Skeletal muscle cell (primary cell): ENCODE results near the gene KCNS1.

Source experiments
- DNase-seq: peaks from one replicate; pipeline ENCODE4 v3.0.0-alpha.2; 2010; ENCODE audit warnings: low read depth
- H3K4me3 ChIP-seq: 2 replicates; pipeline ENCODE4 v1.5.1; 2011; ENCODE audit warnings: low read depth, mild to moderate bottlenecking, control low read depth, low read length, moderate library complexity

KCNS1 gene

GRCh38 chr20:45111285-45111684, 10.4 kb upstream of the KCNS1 start:
- no peak for DNase-seq
- no peak overlapping the region for H3K4me3 ChIP-seq

- H3K4me3 ChIP-seq: no peak overlapping the region
- no peak for DNase-seq
Observed at GRCh38 chr20:45110301-45110700, 9.4 kb upstream of the KCNS1 start.

- DNase-seq: no peak
Observed at GRCh38 chr20:45109634-45110033, 8.7 kb upstream of the KCNS1 start.

GRCh38 chr20:45105317-45105716, 4.4 kb upstream of the KCNS1 start:
- no peak overlapping the region for H3K4me3 ChIP-seq
- DNase-seq: no peak

More at GRCh38 chr20:45109634-45110033, 8.7 kb upstream of the KCNS1 start:
- no peak overlapping the region for H3K4me3 ChIP-seq

GRCh38 chr20:45104786-45105185, 3.9 kb upstream of the KCNS1 start:
- peak; percentile 79 for DNase-seq
- no peak overlapping the region for H3K4me3 ChIP-seq

- H3K4me3 ChIP-seq: no peak overlapping the region
- no peak for DNase-seq
Observed at GRCh38 chr20:45103072-45103471, 2.1 kb upstream of the KCNS1 start.

- H3K4me3 ChIP-seq: no peak overlapping the region
- no peak for DNase-seq
Observed at GRCh38 chr20:45101333-45101850, 465 bp upstream of the KCNS1 start.

GRCh38 chr20:45098103-45098773, 2.7 kb downstream of the KCNS1 start:
- no peak for DNase-seq
- peak overlapping the region; percentile 35 for H3K4me3 ChIP-seq

GRCh38 chr20:45097485-45098102, 3.3 kb downstream of the KCNS1 start:
- peak overlapping the region; percentile 35 for H3K4me3 ChIP-seq
- DNase-seq: no peak

GRCh38 chr20:45096781-45097180, 4.1 kb downstream of the KCNS1 start:
- DNase-seq: no peak
- no peak overlapping the region for H3K4me3 ChIP-seq

GRCh38 chr20:45095805-45096238, 5.1 kb downstream of the KCNS1 start:
- no peak for DNase-seq
- no peak overlapping the region for H3K4me3 ChIP-seq

GRCh38 chr20:45094864-45095574, 5.9 kb downstream of the KCNS1 start:
- DNase-seq: no peak
- H3K4me3 ChIP-seq: no peak overlapping the region

GRCh38 chr20:45094201-45094600, 6.7 kb downstream of the KCNS1 start:
- DNase-seq: no peak
- no peak overlapping the region for H3K4me3 ChIP-seq

GRCh38 chr20:45092898-45093297, 8.0 kb downstream of the KCNS1 start:
- DNase-seq: no peak
- H3K4me3 ChIP-seq: no peak overlapping the region

- no peak overlapping the region for H3K4me3 ChIP-seq
- DNase-seq: no peak
Observed at GRCh38 chr20:45091366-45091765, 9.6 kb downstream of the KCNS1 start.

- no peak overlapping the region for H3K4me3 ChIP-seq
- DNase-seq: no peak
Observed at GRCh38 chr20:45090481-45090880, 10.4 kb downstream of the KCNS1 start.

GRCh38 chr20:45088247-45088646, 12.7 kb downstream of the KCNS1 start:
- no peak overlapping the region for H3K4me3 ChIP-seq
- DNase-seq: peak; percentile 89

- H3K4me3 ChIP-seq: no peak overlapping the region
- no peak for DNase-seq
Observed at GRCh38 chr20:45087814-45088213, 13.1 kb downstream of the KCNS1 start.

GRCh38 chr20:45087097-45087790, 13.7 kb downstream of the KCNS1 start:
- no peak overlapping the region for H3K4me3 ChIP-seq
- DNase-seq: no peak

- DNase-seq: no peak
- no peak overlapping the region for H3K4me3 ChIP-seq
Observed at GRCh38 chr20:45085867-45086266, 15.1 kb downstream of the KCNS1 start.
